Body of pancreas (tissue), 4 donors: ENCODE measurements around the gene RPS28. TPM values are rescaled to one million over a fixed set of nuclear protein-coding genes. Genes with fewer than 3 reads are reported as not detected.

ENCODE experiments used
- ATAC-seq: fragments of 150-250 bp; one replicate; pipeline ENCODE4 v1.9.1; 2016
- DNase-seq, 4 donors: peaks; one replicate each; pipeline ENCODE4 v3.0.0-alpha.2; 2019
- H3K27ac ChIP-seq, 4 donors: fragments of 200-600 bp; sonication (generic); 1 replicate in 3 of 4; 2 replicates in 1 of 4; pipeline versions ENCODE4 v1.5.1 to v1.6.1; 2016 to 2019; ENCODE audit warnings: mild to moderate bottlenecking in 1 of 4, mixed read lengths in 1 of 4, moderate library complexity in 1 of 4
- H3K27me3 ChIP-seq, 2 donors: fragments of 200-600 bp; sonication (generic); one replicate each; pipeline ENCODE4 v1.6.0; 2016; ENCODE audit warnings: mild to moderate bottlenecking in 1 of 2
- H3K36me3 ChIP-seq, 2 donors: fragments of 200-600 bp; sonication (generic); replicated peaks in 1 of 2; 2 replicates each; pipeline ENCODE4 v1.5.1; 2016; ENCODE audit warnings: low read depth in 2 of 2; ENCODE audit not compliant: insufficient read depth in 1 of 2
- H3K4me1 ChIP-seq: fragments of 200-600 bp; sonication (generic); one replicate; pipeline ENCODE4 v1.6.0; 2016
- H3K4me3 ChIP-seq, 2 donors: fragments of 200-600 bp; sonication (generic); 1 replicate in 1 of 2; 2 replicates in 1 of 2; pipeline ENCODE4 v1.5.1; 2016 to 2019
- H3K9me3 ChIP-seq, 3 donors: fragments of 200-600 bp; sonication (generic); 1 replicate in 2 of 3; 2 replicates in 1 of 3; pipeline ENCODE4 v1.5.1; 2016
- POLR2A ChIP-seq, 3 donors: fragments of 450-650 bp; IDR thresholded peaks; one replicate each; pipeline ENCODE4 v1.6.1; 2016; ENCODE audit warnings: antibody characterized with exemption in 3 of 3, mild to moderate bottlenecking in 2 of 3
- WGBS, 2 donors: methylation state at CpG; one replicate each; pipeline ENCODE4 v1.1.5; 2017; 5-methylcytosine and 5-hydroxymethylcytosine counted together
- intact Hi-C: fragments of 100-400 bp; cut with DNase I; formaldehyde crosslinking; loops from one replicate; pipeline ENCODE4 v1.15.1; 2023
- total RNA-seq, 2 donors: library from RNA; depleted of rRNA; stranded (reverse); fragments of >200 nt; gene quantifications; one replicate each; pipeline ENCODE4 v1.1.0, GENCODE V29; 2016
- TF ChIP-seq, protein P1 (sequence below), 7 experiments: fragments of 450-650 bp in 4 of 7; fragments of 200-600 bp in 3 of 7; sonication (generic) in 3 of 7; IDR thresholded peaks; one replicate each; pipeline ENCODE4 v1.5.1; 2016 to 2019; ENCODE audit warnings: antibody characterized with exemption in 7 of 7

RPS28 gene
- total RNA-seq, 2 donors from 2014 or later = 322 to 334 TPM

DNA sequence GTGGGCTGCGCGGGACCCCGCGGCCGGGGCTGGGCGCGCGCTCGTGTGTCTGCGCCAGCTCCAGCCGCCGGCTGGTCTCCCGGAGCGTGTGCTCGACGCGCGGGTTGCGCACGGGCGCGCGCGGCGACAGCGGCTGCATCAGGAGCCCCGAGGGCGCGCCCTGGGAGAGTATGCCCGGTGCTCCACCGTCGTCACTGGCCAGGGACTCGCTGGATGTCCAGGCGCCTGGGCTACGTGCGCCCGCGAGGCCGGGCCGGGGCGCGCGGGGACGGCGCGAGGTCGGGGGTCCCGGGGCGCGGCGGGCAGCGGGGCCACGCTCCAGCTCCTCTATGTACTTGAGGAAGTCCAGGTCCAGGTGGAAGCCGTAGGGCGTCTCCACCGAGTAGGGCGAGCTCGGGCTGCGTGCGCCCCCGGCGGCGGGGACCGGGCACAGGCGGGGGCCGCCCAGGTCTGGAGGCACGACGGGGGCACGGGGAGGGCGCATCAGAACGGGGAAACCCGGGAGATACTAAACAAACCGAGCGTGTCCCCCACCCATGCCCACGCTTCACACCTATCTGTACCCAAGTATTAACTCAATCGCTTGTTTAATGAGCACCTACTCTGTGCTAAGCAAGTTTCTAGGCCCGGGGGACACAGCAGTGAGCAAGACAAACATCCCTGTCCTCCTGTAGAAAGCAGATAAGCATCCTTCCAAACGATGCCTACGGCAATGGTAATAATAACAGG, 14.2 kb downstream of the RPS28 start:
- Histone ChIP-seq H3K4me3 (no peak overlapping the region), H3K27ac (no peak overlapping the region), H3K27me3 (peaks cover 0 to 20% of the 10 kb centered on the region in 2 donors), H3K4me1 (peaks cover 18% of the 10 kb centered on the region), H3K9me3 (no peaks in the 10 kb centered on the region), H3K36me3 (no peaks in the 10 kb centered on the region)
- intact Hi-C loops = no loop called here
- TF ChIP-seq, protein P1, sequence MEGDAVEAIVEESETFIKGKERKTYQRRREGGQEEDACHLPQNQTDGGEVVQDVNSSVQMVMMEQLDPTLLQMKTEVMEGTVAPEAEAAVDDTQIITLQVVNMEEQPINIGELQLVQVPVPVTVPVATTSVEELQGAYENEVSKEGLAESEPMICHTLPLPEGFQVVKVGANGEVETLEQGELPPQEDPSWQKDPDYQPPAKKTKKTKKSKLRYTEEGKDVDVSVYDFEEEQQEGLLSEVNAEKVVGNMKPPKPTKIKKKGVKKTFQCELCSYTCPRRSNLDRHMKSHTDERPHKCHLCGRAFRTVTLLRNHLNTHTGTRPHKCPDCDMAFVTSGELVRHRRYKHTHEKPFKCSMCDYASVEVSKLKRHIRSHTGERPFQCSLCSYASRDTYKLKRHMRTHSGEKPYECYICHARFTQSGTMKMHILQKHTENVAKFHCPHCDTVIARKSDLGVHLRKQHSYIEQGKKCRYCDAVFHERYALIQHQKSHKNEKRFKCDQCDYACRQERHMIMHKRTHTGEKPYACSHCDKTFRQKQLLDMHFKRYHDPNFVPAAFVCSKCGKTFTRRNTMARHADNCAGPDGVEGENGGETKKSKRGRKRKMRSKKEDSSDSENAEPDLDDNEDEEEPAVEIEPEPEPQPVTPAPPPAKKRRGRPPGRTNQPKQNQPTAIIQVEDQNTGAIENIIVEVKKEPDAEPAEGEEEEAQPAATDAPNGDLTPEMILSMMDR (IDR thresholded peaks at IDR 0.05) = no peak
- TF ChIP-seq POLR2A (IDR thresholded peaks at IDR 0.05) = no peak
- ATAC-seq (peak; percentile 22), DNase-seq (no peak)
- WGBS, 2 donors = 4 to 23% methylated on average over 8 to 46 of the region's 79 CpGs

DNA sequence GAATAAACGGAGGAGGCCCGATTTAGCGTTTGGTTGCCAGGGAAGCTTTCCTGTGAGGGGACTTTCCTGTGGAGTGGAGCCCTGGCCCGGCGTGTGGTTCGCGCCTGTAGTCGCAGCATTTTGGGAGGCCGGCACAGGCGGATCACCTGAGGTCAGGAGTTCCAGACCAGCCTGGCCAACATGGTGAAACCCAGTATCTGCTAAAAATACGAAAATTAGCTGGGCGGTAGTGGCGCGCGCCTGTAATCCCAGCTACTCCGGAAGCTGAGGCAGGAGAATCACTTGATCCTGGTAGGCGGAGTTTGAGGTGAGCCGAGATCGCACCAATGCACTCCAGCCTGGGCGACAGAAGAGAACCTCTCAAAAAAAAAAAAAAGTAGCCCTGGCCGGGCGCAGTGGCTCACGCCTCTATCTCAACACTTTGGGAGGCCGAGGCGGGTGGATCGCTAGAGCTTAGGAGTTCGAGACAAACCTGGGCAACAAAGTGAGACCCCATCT, 14.8 kb downstream of the RPS28 start:
- Histone ChIP-seq H3K36me3 (no peaks in the 10 kb centered on the region), H3K27ac (no peak overlapping the region), H3K4me1 (peaks cover 18% of the 10 kb centered on the region), H3K9me3 (no peaks in the 10 kb centered on the region), H3K27me3 (peaks cover 0 to 20% of the 10 kb centered on the region in 2 donors), H3K4me3 (no peak overlapping the region)
- TF ChIP-seq, protein P1 (IDR thresholded peaks at IDR 0.05) = no peak
- TF ChIP-seq POLR2A (IDR thresholded peaks at IDR 0.05) = no peak
- DNase-seq (no peak), ATAC-seq (no peak)
- 30 to 45% methylated on average over 15 to 25 of the region's 27 CpGs for WGBS, 2 donors
- intact Hi-C loops = no loop called here

DNA sequence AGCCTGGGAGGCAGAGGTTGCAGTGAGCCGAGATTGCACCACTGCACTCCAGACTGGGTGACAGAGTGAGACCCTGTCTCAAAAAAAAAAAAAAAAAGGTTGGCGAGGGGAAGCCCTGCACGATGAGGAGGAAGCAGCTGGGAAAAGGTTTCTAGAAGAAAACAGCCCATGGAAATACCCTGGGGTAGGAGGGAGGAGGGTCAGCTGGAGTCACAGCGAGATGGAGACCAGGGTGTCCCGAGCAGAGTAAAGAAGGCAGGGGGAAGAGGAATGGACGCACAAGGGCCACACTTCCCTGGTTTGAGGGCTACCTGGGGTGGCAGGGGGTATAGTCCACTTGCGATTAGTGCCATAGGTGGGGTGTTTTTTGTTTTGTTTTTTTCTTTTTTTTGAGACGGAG, 15.4 kb downstream of the RPS28 start:
- H3K4me1 ChIP-seq = peaks cover 18% of the 10 kb centered on the region
- no peak for TF ChIP-seq POLR2A (IDR thresholded peaks at IDR 0.05)
- TF ChIP-seq, protein P1 (IDR thresholded peaks at IDR 0.05) = no peak
- peaks cover 0 to 20% of the 10 kb centered on the region in 2 donors for H3K27me3 ChIP-seq
- DNase-seq = no peak
- no peak overlapping the region for H3K4me3 ChIP-seq
- H3K36me3 ChIP-seq = no peaks in the 10 kb centered on the region
- H3K9me3 ChIP-seq = no peaks in the 10 kb centered on the region
- ATAC-seq = no peak
- H3K27ac ChIP-seq = no peak overlapping the region
- WGBS, 2 donors = 56 to 64% methylated on average over 8 of the region's 8 CpGs
- intact Hi-C loops = no loop called here

DNA sequence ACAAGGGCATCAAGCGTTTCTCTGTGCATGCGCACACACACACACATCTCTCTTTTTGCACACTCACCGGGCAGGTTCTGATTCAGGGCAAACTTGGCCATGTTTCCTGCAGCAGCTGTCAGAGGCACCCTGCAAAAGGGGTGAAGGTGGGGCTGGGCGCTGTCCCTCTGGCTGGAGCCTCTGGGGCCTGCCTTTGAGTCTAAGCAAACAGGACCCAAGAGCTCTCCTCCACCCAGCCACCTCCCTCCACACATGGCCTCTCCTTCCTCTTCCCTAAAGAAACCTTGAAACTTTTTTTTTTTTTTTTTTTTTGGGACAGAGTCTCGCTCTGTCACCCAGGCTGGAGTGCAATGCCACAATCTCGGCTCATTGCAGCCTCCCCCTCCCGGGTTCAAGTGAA, 16.4 kb downstream of the RPS28 start:
- Histone ChIP-seq H3K4me3 (no peak overlapping the region), H3K27ac (no peak overlapping the region), H3K27me3 (peaks cover 0 to 20% of the 10 kb centered on the region in 2 donors), H3K9me3 (no peaks in the 10 kb centered on the region), H3K4me1 (peaks cover 20% of the 10 kb centered on the region), H3K36me3 (no peaks in the 10 kb centered on the region)
- no peak for ATAC-seq
- WGBS, 2 donors = 50 to 77% methylated on average over 4 to 7 of the region's 7 CpGs
- TF ChIP-seq, protein P1 (IDR thresholded peaks at IDR 0.05) = no peak
- DNase-seq = no peak
- intact Hi-C loops = no loop called here

DNA sequence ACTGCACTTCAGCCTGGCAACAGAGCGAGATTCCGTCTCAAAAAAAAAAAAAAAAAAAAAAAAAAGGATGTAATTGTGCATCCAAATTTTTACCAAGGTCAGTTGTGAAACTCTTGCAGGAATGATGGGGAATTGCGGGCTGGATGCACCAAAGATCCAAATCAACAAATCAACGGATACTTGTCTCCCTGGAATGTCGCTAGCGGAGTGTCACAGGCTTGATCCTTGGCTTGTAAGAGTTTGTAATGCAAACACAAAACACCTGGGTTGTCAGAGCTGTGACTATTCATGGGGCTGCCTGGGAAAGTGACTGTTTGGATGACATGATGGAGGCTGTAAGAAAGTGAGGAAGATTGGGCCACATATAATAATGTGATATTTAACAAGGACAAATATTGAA, 17.5 kb downstream of the RPS28 start:
- TF ChIP-seq, protein P1 (IDR thresholded peaks at IDR 0.05) = no peak
- TF ChIP-seq POLR2A (IDR thresholded peaks at IDR 0.05) = no peak
- Histone ChIP-seq H3K4me3 (no peak overlapping the region), H3K36me3 (no peaks in the 10 kb centered on the region), H3K9me3 (no peaks in the 10 kb centered on the region), H3K4me1 (peaks cover 17% of the 10 kb centered on the region), H3K27me3 (peaks cover 0 to 13% of the 10 kb centered on the region in 2 donors), H3K27ac (no peak overlapping the region)
- no peak for ATAC-seq
- intact Hi-C loops = no loop called here
- no peak for DNase-seq
- 38 to 49% methylated on average over 6 of the region's 6 CpGs for WGBS, 2 donors
